H1 (cell line): Measurements from ENCODE around the gene DTX2. TPM values are rescaled to one million over a fixed set of nuclear protein-coding genes. Genes with fewer than 3 reads are reported as not detected.

ENCODE experiments used
- CTCF ChIA-PET: fragments of 300-600 bp; sonication (Branson Sonifier 250); formaldehyde crosslinking; loops from one replicate; lab custom pipeline; 2021; ENCODE audit not compliant: partially characterized antibody; lab: Charles Lee
- POLR2A ChIA-PET: fragments of 300-600 bp; sonication (Branson Sonifier 250); formaldehyde crosslinking; loops from one replicate; lab custom pipeline; 2021; ENCODE audit warnings: inconsistent platforms; ENCODE audit not compliant: partially characterized antibody; lab: Charles Lee
- DNase-seq, 2 experiments: peaks; one replicate each; pipeline versions ENCODE4 v3.0.0 to v3.0.0-alpha.2; 2010 to 2022; ENCODE audit warnings: low spot score in 2 of 2, low read depth in 1 of 2, mixed read lengths in 1 of 2
- FAIRE-seq: peaks from 2 replicates; lab custom pipeline; 2011; peaks lifted over from hg19 to GRCh38; lab: Jason Lieb, UNC
- H2AFZ ChIP-seq: 2 replicates; pipeline ENCODE4 v1.8.1; 2012; ENCODE audit warnings: low read length, inconsistent platforms
- H2AK5ac ChIP-seq: 2 replicates; pipeline ENCODE4 v1.6.1; 2013; ENCODE audit warnings: low read depth, low read length
- H2BK120ac ChIP-seq: replicated peaks from 2 replicates; pipeline ENCODE3; 2013; ENCODE audit warnings: low read depth, low read length, inconsistent platforms
- H2BK12ac ChIP-seq: 2 replicates; pipeline ENCODE4 v1.6.1; 2013; ENCODE audit warnings: low read depth, low read length
- H2BK15ac ChIP-seq: 2 replicates; pipeline ENCODE4 v1.6.1; 2013; ENCODE audit warnings: low read length
- H2BK20ac ChIP-seq: 2 replicates; pipeline ENCODE4 v1.6.1; 2013; ENCODE audit warnings: low read length
- H2BK5ac ChIP-seq: 2 replicates; pipeline ENCODE4 v1.6.1; 2013; ENCODE audit warnings: low read depth, low read length
- H3K14ac ChIP-seq: 2 replicates; pipeline ENCODE4 v1.6.1; 2013; ENCODE audit warnings: inconsistent platforms; ENCODE audit not compliant: insufficient read length
- H3K18ac ChIP-seq: 2 replicates; pipeline ENCODE4 v1.6.1; 2013; ENCODE audit warnings: low read length; ENCODE audit errors: extremely low read depth
- H3K23ac ChIP-seq: 2 replicates; pipeline ENCODE4 v1.6.1; 2013; ENCODE audit warnings: inconsistent platforms; ENCODE audit not compliant: insufficient read length
- H3K23me2 ChIP-seq: 2 replicates; pipeline ENCODE4 v1.6.1; 2013; ENCODE audit warnings: low read depth, low read length
- H3K27ac ChIP-seq: 2 replicates; pipeline ENCODE4 v1.6.1; 2011; ENCODE audit warnings: low read depth, low read length, inconsistent platforms
- H3K27me3 ChIP-seq, 4 experiments: replicated peaks in 1 of 4; 1 replicate in 1 of 4; 2 replicates in 3 of 4; pipeline versions ENCODE4 v1.6.1 to v1.8.1; 2011 to 2013; ENCODE audit warnings: low read length in 3 of 4, mild to moderate bottlenecking in 3 of 4, inconsistent platforms in 2 of 4, mixed read lengths in 2 of 4, moderate library complexity in 1 of 4; ENCODE audit not compliant: control insufficient read depth in 3 of 4, insufficient read depth in 3 of 4; ENCODE audit errors: extremely low read depth in 1 of 4
- H3K36me3 ChIP-seq, 4 experiments: 2 replicates each; pipeline versions ENCODE4 v1.6.1 to v1.8.1; 2011 to 2013; ENCODE audit warnings: mild to moderate bottlenecking in 4 of 4, low read length in 3 of 4, moderate library complexity in 2 of 4, control low read depth in 1 of 4, inconsistent platforms in 1 of 4; ENCODE audit not compliant: insufficient read depth in 4 of 4, control insufficient read depth in 2 of 4
- H3K4ac ChIP-seq: replicated peaks from 2 replicates; pipeline ENCODE3; 2013; ENCODE audit warnings: low read length, low read depth, mixed read lengths, inconsistent platforms; ENCODE audit not compliant: insufficient read length
- H3K4me1 ChIP-seq, 4 experiments: replicated peaks in 1 of 4; 1 replicate in 1 of 4; 2 replicates in 3 of 4; pipeline versions ENCODE4 v1.6.1 to v1.8.1; 2011 to 2013; ENCODE audit warnings: low read length in 3 of 4, inconsistent platforms in 2 of 4, mixed read lengths in 1 of 4; ENCODE audit not compliant: insufficient read depth in 4 of 4, control insufficient read depth in 3 of 4
- H3K4me2 ChIP-seq, 2 experiments: 2 replicates each; pipeline versions ENCODE4 v1.6.1 to v1.8.1; 2011 to 2013; ENCODE audit warnings: low read depth in 2 of 2, low read length in 2 of 2, control low read depth in 1 of 2, inconsistent platforms in 1 of 2, mild to moderate bottlenecking in 1 of 2; ENCODE audit not compliant: insufficient read depth in 1 of 2
- H3K4me3 ChIP-seq, 4 experiments: fragments of 200-600, 300-600 bp in 1 of 4; sonication (generic), shearing (Covaris generic), sonication (Bioruptor Twin) in 1 of 4; 2 replicates each; pipeline versions ENCODE4 v1.5.1 to v1.8.1; 2011 to 2016; ENCODE audit warnings: low read length in 4 of 4, low read depth in 3 of 4, control low read depth in 2 of 4, inconsistent platforms in 2 of 4, mild to moderate bottlenecking in 2 of 4, mixed read lengths in 1 of 4, moderate library complexity in 1 of 4; ENCODE audit not compliant: insufficient read depth in 2 of 4; ENCODE audit errors: extremely low read depth in 1 of 4
- H3K56ac ChIP-seq: replicated peaks from 2 replicates; pipeline ENCODE3; 2013; ENCODE audit warnings: low read depth, mild to moderate bottlenecking, mixed read lengths, low read length, inconsistent platforms; ENCODE audit not compliant: insufficient read length
- H3K79me1 ChIP-seq: 2 replicates; pipeline ENCODE4 v1.6.1; 2013; ENCODE audit warnings: low read depth, low read length, control low read depth
- H3K79me2 ChIP-seq, 2 experiments: 2 replicates each; pipeline versions ENCODE4 v1.6.1 to v1.8.1; 2012 to 2013; ENCODE audit warnings: low read length in 2 of 2, mild to moderate bottlenecking in 2 of 2, inconsistent platforms in 1 of 2; ENCODE audit not compliant: insufficient read depth in 2 of 2, control insufficient read depth in 1 of 2
- H3K9ac ChIP-seq, 4 experiments: replicated peaks in 1 of 4; 1 replicate in 1 of 4; 2 replicates in 3 of 4; pipeline versions ENCODE4 v1.6.1 to v1.8.1; 2011 to 2013; ENCODE audit warnings: low read depth in 3 of 4, low read length in 3 of 4, control low read depth in 2 of 4, mild to moderate bottlenecking in 2 of 4, moderate library complexity in 2 of 4, inconsistent platforms in 1 of 4; ENCODE audit errors: extremely low read depth in 1 of 4
- H3K9me3 ChIP-seq, 2 experiments: 2 replicates each; pipeline versions ENCODE4 v1.6.1 to v1.8.1; 2012 to 2013; ENCODE audit warnings: mild to moderate bottlenecking in 2 of 2, moderate library complexity in 2 of 2, control low read depth in 1 of 2, inconsistent platforms in 1 of 2, low read depth in 1 of 2, low read length in 1 of 2, mixed read lengths in 1 of 2; ENCODE audit not compliant: insufficient read depth in 2 of 2
- H4K20me1 ChIP-seq, 2 experiments: replicated peaks in 1 of 2; 2 replicates each; pipeline versions ENCODE3 to v1.8.1; 2011 to 2013; ENCODE audit warnings: inconsistent platforms in 2 of 2, low read length in 2 of 2, mild to moderate bottlenecking in 1 of 2; ENCODE audit not compliant: insufficient read depth in 2 of 2, control insufficient read depth in 1 of 2
- H4K5ac ChIP-seq: 2 replicates; pipeline ENCODE4 v1.6.1; 2013; ENCODE audit warnings: low read length, low read depth, mixed read lengths, inconsistent platforms; ENCODE audit not compliant: insufficient read length
- H4K8ac ChIP-seq: 2 replicates; pipeline ENCODE4 v1.8.0; 2013; ENCODE audit warnings: mild to moderate bottlenecking, moderate library complexity, low read length, inconsistent platforms; ENCODE audit not compliant: insufficient read depth; ENCODE audit errors: extremely low read depth
- H4K91ac ChIP-seq: replicated peaks from 2 replicates; pipeline ENCODE3; 2013; ENCODE audit warnings: low read length, mixed read lengths, inconsistent platforms; ENCODE audit not compliant: insufficient read length
- HDAC2 ChIP-seq, 2 experiments: fragments of 300-600 bp in 1 of 2; sonication (generic) in 1 of 2; IDR thresholded peaks; 2 replicates each; pipeline ENCODE4 v1.6.1; 2011 to 2012; ENCODE audit warnings: low read depth in 2 of 2, low read length in 2 of 2, mild to moderate bottlenecking in 2 of 2, moderate library complexity in 2 of 2, borderline replicate concordance in 1 of 2, inconsistent platforms in 1 of 2
- PHF8 ChIP-seq: fragments of 200-600 bp; sonication (generic); conservative IDR thresholded peaks from 2 replicates; pipeline ENCODE4 v1.7.1; 2012; ENCODE audit warnings: low read depth, mild to moderate bottlenecking, inconsistent platforms, low read length, moderate library complexity
- RNF2 ChIP-seq: fragments of 200-900, 300-1000 bp; sonication (generic); IDR thresholded peaks from 2 replicates; pipeline ENCODE4 v1.7.1; 2016; ENCODE audit warnings: borderline replicate concordance, low read depth, mild to moderate bottlenecking, antibody characterized with exemption, low read length; ENCODE audit not compliant: poor library complexity, severe bottlenecking; ENCODE audit errors: missing control alignments
- SIN3A ChIP-seq, 2 experiments: IDR thresholded peaks in 1 of 2; conservative IDR thresholded peaks in 1 of 2; 2 replicates each; pipeline ENCODE4 v1.6.1; 2011 to 2012; ENCODE audit warnings: low read length in 2 of 2, improper control_type of control experiment in 1 of 2, low read depth in 1 of 2, mild to moderate bottlenecking in 1 of 2
- SUZ12 ChIP-seq: fragments of 200-600 bp; sonication (generic); IDR thresholded peaks from 2 replicates; pipeline ENCODE4 v1.6.1; 2012; ENCODE audit warnings: mild to moderate bottlenecking, inconsistent platforms, low read length, moderate library complexity, mixed read lengths
- WGBS, 2 experiments: shearing (Covaris generic) in 1 of 2; methylation state at CpG; one replicate each; pipeline versions ENCODE4 v1.1.6 to v1.1.7; 2013 to 2015; ENCODE audit warnings: low lambda C conversion rate in 2 of 2, mixed read lengths in 2 of 2, inconsistent platforms in 1 of 2, low coverage in 1 of 2, missing lambda C conversion rate in 1 of 2; ENCODE audit not compliant: insufficient replicate concordance in 2 of 2, insufficient coverage in 1 of 2, insufficient read length in 1 of 2; ENCODE audit errors: extremely low coverage in 1 of 2, missing lambda C conversion rate in 1 of 2; 5-methylcytosine and 5-hydroxymethylcytosine counted together
- polyA plus RNA-seq, 7 experiments: library from polyadenylated mRNA; depleted of rRNA in 3 of 7; stranded (reverse) in 5 of 7; unstranded in 2 of 7; fragments of >200 nt in 5 of 7; fragments of 200-250 nt in 2 of 7; gene quantifications; 1 replicate in 5 of 7; 2 replicates in 1 of 7; 4 replicates in 1 of 7; pipeline versions ENCODE4 v1.2.1 to v1.2.3, GENCODE V29; 2011 to 2013; ENCODE audit warnings: missing spikeins in 2 of 7, mixed read lengths in 2 of 7
- total RNA-seq: library from RNA; stranded (reverse); fragmentation: NEBNext Ultra II Directional; extraction: Animal tissue kit (Norgen Biotek cat#: 25700); gene quantifications from 2 replicates; pipeline ENCODE4 v1.2.1, GENCODE V29; 2021
- TF ChIP-seq, protein P1 (sequence below): IDR thresholded peaks from 2 replicates; pipeline ENCODE4 v1.6.1; 2012; ENCODE audit warnings: inconsistent platforms
- TF ChIP-seq, protein P2 (sequence below): IDR thresholded peaks from 2 replicates; pipeline ENCODE4 v1.6.1; 2011; ENCODE audit warnings: low read depth, mild to moderate bottlenecking, low read length; ENCODE audit not compliant: insufficient read depth

Gene DTX2
- total and polyA plus RNA-seq, 2 of the 8 experiments (the other 6 are each of a cell fraction or from before 2014, with no cell fraction given): 37.4 to 59.1 TPM

DNA sequence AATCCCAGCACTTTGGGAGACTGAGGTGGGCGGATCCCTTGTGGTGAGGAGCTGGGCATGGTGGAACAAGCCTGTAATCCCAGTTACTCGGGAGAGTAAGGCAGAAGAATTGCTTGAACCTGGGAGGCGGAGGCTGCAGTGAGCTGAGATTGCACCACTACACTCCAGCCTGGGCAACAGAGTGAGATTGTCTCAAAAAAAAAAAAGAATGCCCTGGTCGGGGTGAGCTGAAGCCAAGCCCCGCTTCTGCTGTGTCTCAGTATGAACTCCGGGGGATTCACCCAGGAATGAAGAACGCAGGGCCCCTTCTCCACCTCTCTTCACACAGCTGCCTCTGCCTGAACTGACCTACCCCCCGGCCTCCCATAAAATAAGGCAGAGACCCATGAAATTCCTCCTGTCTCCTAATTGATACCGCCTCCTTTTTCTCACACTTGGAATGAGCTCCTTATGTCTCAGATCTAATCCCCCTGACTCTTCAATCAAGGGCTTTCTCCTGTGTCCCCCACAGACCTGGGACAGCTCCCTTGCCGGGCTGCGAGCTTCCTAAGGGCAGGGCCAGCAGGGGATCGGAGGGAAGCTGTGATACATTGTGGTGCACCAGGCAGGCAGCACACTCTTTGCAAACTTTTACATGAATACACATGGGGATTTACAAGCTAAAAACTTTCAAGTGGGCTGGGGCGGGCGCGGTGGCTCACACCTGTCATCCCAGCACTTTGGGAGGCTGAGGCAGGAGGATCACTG, 37.7 kb upstream of the DTX2 start:
- Histone ChIP-seq H3K4me2 (peak overlapping the region in 1 of 2 experiments; percentile 37; a peak in 1 of 4 replicates), H3K79me2 (no peaks in the 10 kb centered on the region), H3K14ac (no peak overlapping the region), H3K23me2 (no peaks in the 10 kb centered on the region), H2BK15ac (no peak overlapping the region), H2BK120ac (no peak overlapping the region), H4K5ac (no peak overlapping the region), H3K56ac (no peak overlapping the region), H3K23ac (no peak overlapping the region), H3K9me3 (no peaks in the 10 kb centered on the region), H3K4me1 (peaks cover 3 to 9% (median 5%) of the 10 kb centered on the region in 4 experiments), H2BK5ac (no peak overlapping the region), H3K9ac (no peak overlapping the region), H3K36me3 (no peaks in the 10 kb centered on the region), H2AK5ac (no peak overlapping the region), H3K27me3 (no peaks in the 10 kb centered on the region), H2AFZ (no peak overlapping the region), H4K91ac (no peak overlapping the region), H3K4ac (no peak overlapping the region), H2BK20ac (no peak overlapping the region; the same call in 1 of the 2 replicates), H3K79me1 (no peaks in the 10 kb centered on the region), H3K18ac (no peak overlapping the region), H4K8ac (no peak overlapping the region; the same call in 1 of the 2 replicates), H4K20me1 (no peaks in the 10 kb centered on the region), H2BK12ac (0 out of 2 replicates have a peak overlapping the region, but pooled peaks have one; percentile 85), H3K4me3 (no peak overlapping the region), H3K27ac (peak overlapping the region; percentile 5; the same call in 1 of the 2 replicates)
- WGBS, 2 experiments: 81% methylated on average over 15 of the region's 15 CpGs; no CpG with 5 or more reads in 1 of the 2 experiments
- POLR2A ChIA-PET: interaction anchor here (0.8 to 1.4 kb wide), 6 partner anchors 10 to 105 kb away, joined by 3 to 5 read pairs (median 4); no protein-coding TSS in a partner anchor
- DNase-seq (no peak), FAIRE-seq (no peak)
- CTCF ChIA-PET: interaction anchor here (1.0 to 1.2 kb wide), 3 partner anchors 9 to 89 kb away, joined by 3 to 4 read pairs (median 4); no protein-coding TSS in a partner anchor
- TF ChIP-seq SIN3A (conservative IDR thresholded peaks at IDR 0.05 in 1 of 2, IDR thresholded peaks at IDR 0.05 in 1 of 2; ENCODE audit: low read depth in 1 of 2, low read length in 2 of 2) (no peak), RNF2 (no peak), SUZ12 (no peak), PHF8 (no peak), HDAC2 (IDR thresholded peaks at IDR 0.05; ENCODE audit: borderline replicate concordance in 1 of 2, low read depth in 2 of 2, low read length in 2 of 2) (no peak)
- TF ChIP-seq, protein P1, sequence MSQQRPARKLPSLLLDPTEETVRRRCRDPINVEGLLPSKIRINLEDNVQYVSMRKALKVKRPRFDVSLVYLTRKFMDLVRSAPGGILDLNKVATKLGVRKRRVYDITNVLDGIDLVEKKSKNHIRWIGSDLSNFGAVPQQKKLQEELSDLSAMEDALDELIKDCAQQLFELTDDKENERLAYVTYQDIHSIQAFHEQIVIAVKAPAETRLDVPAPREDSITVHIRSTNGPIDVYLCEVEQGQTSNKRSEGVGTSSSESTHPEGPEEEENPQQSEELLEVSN: no peak
- TF ChIP-seq, protein P2, sequence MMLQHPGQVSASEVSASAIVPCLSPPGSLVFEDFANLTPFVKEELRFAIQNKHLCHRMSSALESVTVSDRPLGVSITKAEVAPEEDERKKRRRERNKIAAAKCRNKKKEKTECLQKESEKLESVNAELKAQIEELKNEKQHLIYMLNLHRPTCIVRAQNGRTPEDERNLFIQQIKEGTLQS: no peak
